Peyer's patch (tissue), 4 donors: ENCODE data around the gene HPSE2. TPM values are rescaled to one million over a fixed set of nuclear protein-coding genes. Genes with fewer than 3 reads are reported as not detected.
A peak's percentile ranks its signal among the peaks of the same experiment; 100 is the strongest.

ENCODE experiments used
- DNase-seq, 3 donors: peaks; one replicate each; pipeline ENCODE4 v3.0.0-alpha.2; 2017 to 2019
- H3K27ac ChIP-seq, 4 donors: fragments of 200-600 bp; sonication (generic); one replicate each; pipeline ENCODE4 v1.5.1; 2016 to 2019
- H3K27me3 ChIP-seq, 2 donors: fragments of 200-600 bp; sonication (generic); one replicate each; pipeline ENCODE4 v1.5.1; 2019
- H3K36me3 ChIP-seq, 3 donors: fragments of 200-600 bp; sonication (generic); one replicate each; pipeline ENCODE4 v1.5.1; 2016 to 2019
- H3K4me1 ChIP-seq, 4 donors: fragments of 200-600 bp; sonication (generic); one replicate each; pipeline ENCODE4 v1.5.1; 2016 to 2019
- H3K4me3 ChIP-seq, 4 donors: fragments of 200-600 bp; sonication (generic); 1 replicate in 3 of 4; 2 replicates in 1 of 4; pipeline ENCODE4 v1.5.1; 2016 to 2019; ENCODE audit warnings: mild to moderate bottlenecking in 1 of 4
- H3K9me3 ChIP-seq, 4 donors: fragments of 200-600 bp; sonication (generic); one replicate each; pipeline ENCODE4 v1.5.1; 2016 to 2019; ENCODE audit warnings: mild to moderate bottlenecking in 1 of 4
- CTCF ChIP-seq, 6 experiments: fragments of 450-650 bp in 4 of 6; fragments of 200-600 bp in 2 of 6; sonication (generic) in 1 of 6; IDR thresholded peaks; one replicate each; pipeline ENCODE4 v1.5.1; 2017 to 2019; ENCODE audit warnings: antibody characterized with exemption in 6 of 6, mild to moderate bottlenecking in 3 of 6, moderate library complexity in 1 of 6
- POLR2A ChIP-seq, 2 donors: fragments of 450-650 bp; IDR thresholded peaks; one replicate each; pipeline ENCODE4 v1.5.1; 2017; ENCODE audit warnings: antibody characterized with exemption in 2 of 2, mild to moderate bottlenecking in 2 of 2, moderate library complexity in 2 of 2
- total RNA-seq, 4 donors: library from RNA; depleted of rRNA; stranded (reverse); fragments of >200 nt; gene quantifications; one replicate each; pipeline ENCODE4 v1.1.0, GENCODE V29; 2016

The HPSE2 gene
- total RNA-seq, 4 donors from 2014 or later: 3.0 to 15.7 (median 7.4) TPM

GRCh38 chr10:99233000-99233688, 2.5 kb downstream of the HPSE2 start:
- Histone ChIP-seq H3K9me3 (peaks cover 0 to 7% (median 0%) of the 10 kb centered on the region in 4 donors), H3K27me3 (peaks cover 0 to 20% of the 10 kb centered on the region in 2 donors), H3K27ac (peak overlapping the region in 2 of 4 donors; percentile 76 to 79), H3K36me3 (no peaks in the 10 kb centered on the region), H3K4me1 (peaks cover 0 to 6% (median 3%) of the 10 kb centered on the region in 4 donors), H3K4me3 (peak overlapping the region in 2 of 4 donors; percentile 48 to 52)
- no peak for TF ChIP-seq CTCF (IDR thresholded peaks at IDR 0.05)
- no peak for TF ChIP-seq POLR2A (IDR thresholded peaks at IDR 0.05)
- no peak for DNase-seq

- H3K4me1 ChIP-seq: peaks cover 0 to 6% (median 3%) of the 10 kb centered on the region in 4 donors
- peak overlapping the region in 3 of 4 donors; percentile 10 to 79 (median 74) for H3K27ac ChIP-seq
- peak in 1 of 3 donors; percentile 54 for DNase-seq
- TF ChIP-seq CTCF (IDR thresholded peaks at IDR 0.05) (no peak), POLR2A (IDR thresholded peaks at IDR 0.05) (no peak)
- H3K27me3 ChIP-seq: peaks cover 0 to 20% of the 10 kb centered on the region in 2 donors
- H3K9me3 ChIP-seq: peaks cover 0 to 7% (median 0%) of the 10 kb centered on the region in 4 donors
- peak overlapping the region in 2 of 4 donors; percentile 35 to 48 for H3K4me3 ChIP-seq
- no peaks in the 10 kb centered on the region for H3K36me3 ChIP-seq
Observed at GRCh38 chr10:99232360-99232999, 3.2 kb downstream of the HPSE2 start.

- Histone ChIP-seq H3K4me1 (no peaks in the 10 kb centered on the region), H3K36me3 (no peaks in the 10 kb centered on the region), H3K4me3 (no peak overlapping the region), H3K9me3 (no peaks in the 10 kb centered on the region), H3K27me3 (no peaks in the 10 kb centered on the region), H3K27ac (no peak overlapping the region)
- TF ChIP-seq CTCF (IDR thresholded peaks at IDR 0.05): no peak
- no peak for TF ChIP-seq POLR2A (IDR thresholded peaks at IDR 0.05)
- DNase-seq: no peak
Observed at GRCh38 chr10:99224766-99225165, 10.9 kb downstream of the HPSE2 start.

- TF ChIP-seq CTCF (IDR thresholded peaks at IDR 0.05) (no peak), POLR2A (IDR thresholded peaks at IDR 0.05) (no peak)
- no peaks in the 10 kb centered on the region for H3K4me1 ChIP-seq
- DNase-seq: no peak
- no peaks in the 10 kb centered on the region for H3K9me3 ChIP-seq
- no peaks in the 10 kb centered on the region for H3K36me3 ChIP-seq
- no peaks in the 10 kb centered on the region for H3K27me3 ChIP-seq
- H3K27ac ChIP-seq: no peak overlapping the region
- no peak overlapping the region for H3K4me3 ChIP-seq
Observed at GRCh38 chr10:99207340-99207739, 28.3 kb downstream of the HPSE2 start.

GRCh38 chr10:99203310-99203709, 32.3 kb downstream of the HPSE2 start:
- H3K27ac ChIP-seq: no peak overlapping the region
- DNase-seq: no peak
- TF ChIP-seq CTCF (IDR thresholded peaks at IDR 0.05): no peak
- no peak for TF ChIP-seq POLR2A (IDR thresholded peaks at IDR 0.05)
- H3K4me1 ChIP-seq: no peaks in the 10 kb centered on the region
- H3K4me3 ChIP-seq: no peak overlapping the region
- no peaks in the 10 kb centered on the region for H3K27me3 ChIP-seq
- no peaks in the 10 kb centered on the region for H3K36me3 ChIP-seq
- H3K9me3 ChIP-seq: no peaks in the 10 kb centered on the region
